Measurements from ENCODE around the gene LCN6. TPM values are rescaled to one million over a fixed set of nuclear protein-coding genes. Genes with fewer than 3 reads are reported as not detected.
"Not testable (repeated sequence)": the region's sequence is repeated elsewhere in the genome, so short reads cannot be mapped to it uniquely, and the experiment has no call there.

LCN6 gene
- total RNA-seq, 1 donor from 2014 or later, result 17.9 TPM

DNA sequence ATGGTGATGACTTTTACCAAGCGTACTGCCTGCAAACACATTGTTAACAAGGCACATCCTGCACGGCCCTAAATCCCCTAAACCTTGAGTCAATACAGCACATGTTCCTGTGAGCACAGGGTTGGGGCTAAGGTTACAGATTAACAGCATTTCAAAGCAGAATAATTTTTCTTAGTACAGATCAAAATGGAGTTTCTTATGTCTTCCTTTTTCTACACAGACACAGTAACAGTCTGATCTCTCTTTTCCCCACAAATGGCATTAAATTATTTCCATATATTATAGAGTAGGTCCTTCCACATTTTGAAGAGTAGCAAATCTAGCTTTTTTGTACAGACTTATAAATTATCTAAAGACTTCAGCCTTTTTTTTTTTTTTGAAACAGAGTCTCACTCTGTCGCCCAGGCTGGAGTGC is 41.2 kb upstream of the LCN6 start:
- Histone ChIP-seq H3K4me1 (peaks cover 26% of the 10 kb centered on the region), H3K9me3 (no peaks in the 10 kb centered on the region), H3K4me3 (no peak overlapping the region), H3K27me3 (no peaks in the 10 kb centered on the region), H3K27ac (no peak overlapping the region), H3K36me3 (no peaks in the 10 kb centered on the region)
- DNase-seq (ENCODE audit: extremely low spot score in 2 of 2), result no peak
- TF ChIP-seq POLR2A (IDR thresholded peaks at IDR 0.05) (no peak), POLR2AphosphoS5 (IDR thresholded peaks at IDR 0.05; ENCODE audit: insufficient read depth in 1 of 2, low read depth in 1 of 2) (no peak)
- TF ChIP-seq, protein P1, sequence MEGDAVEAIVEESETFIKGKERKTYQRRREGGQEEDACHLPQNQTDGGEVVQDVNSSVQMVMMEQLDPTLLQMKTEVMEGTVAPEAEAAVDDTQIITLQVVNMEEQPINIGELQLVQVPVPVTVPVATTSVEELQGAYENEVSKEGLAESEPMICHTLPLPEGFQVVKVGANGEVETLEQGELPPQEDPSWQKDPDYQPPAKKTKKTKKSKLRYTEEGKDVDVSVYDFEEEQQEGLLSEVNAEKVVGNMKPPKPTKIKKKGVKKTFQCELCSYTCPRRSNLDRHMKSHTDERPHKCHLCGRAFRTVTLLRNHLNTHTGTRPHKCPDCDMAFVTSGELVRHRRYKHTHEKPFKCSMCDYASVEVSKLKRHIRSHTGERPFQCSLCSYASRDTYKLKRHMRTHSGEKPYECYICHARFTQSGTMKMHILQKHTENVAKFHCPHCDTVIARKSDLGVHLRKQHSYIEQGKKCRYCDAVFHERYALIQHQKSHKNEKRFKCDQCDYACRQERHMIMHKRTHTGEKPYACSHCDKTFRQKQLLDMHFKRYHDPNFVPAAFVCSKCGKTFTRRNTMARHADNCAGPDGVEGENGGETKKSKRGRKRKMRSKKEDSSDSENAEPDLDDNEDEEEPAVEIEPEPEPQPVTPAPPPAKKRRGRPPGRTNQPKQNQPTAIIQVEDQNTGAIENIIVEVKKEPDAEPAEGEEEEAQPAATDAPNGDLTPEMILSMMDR (IDR thresholded peaks at IDR 0.05), result no peak
- intact Hi-C loops (cut with DNase I), result no loop called here

DNA sequence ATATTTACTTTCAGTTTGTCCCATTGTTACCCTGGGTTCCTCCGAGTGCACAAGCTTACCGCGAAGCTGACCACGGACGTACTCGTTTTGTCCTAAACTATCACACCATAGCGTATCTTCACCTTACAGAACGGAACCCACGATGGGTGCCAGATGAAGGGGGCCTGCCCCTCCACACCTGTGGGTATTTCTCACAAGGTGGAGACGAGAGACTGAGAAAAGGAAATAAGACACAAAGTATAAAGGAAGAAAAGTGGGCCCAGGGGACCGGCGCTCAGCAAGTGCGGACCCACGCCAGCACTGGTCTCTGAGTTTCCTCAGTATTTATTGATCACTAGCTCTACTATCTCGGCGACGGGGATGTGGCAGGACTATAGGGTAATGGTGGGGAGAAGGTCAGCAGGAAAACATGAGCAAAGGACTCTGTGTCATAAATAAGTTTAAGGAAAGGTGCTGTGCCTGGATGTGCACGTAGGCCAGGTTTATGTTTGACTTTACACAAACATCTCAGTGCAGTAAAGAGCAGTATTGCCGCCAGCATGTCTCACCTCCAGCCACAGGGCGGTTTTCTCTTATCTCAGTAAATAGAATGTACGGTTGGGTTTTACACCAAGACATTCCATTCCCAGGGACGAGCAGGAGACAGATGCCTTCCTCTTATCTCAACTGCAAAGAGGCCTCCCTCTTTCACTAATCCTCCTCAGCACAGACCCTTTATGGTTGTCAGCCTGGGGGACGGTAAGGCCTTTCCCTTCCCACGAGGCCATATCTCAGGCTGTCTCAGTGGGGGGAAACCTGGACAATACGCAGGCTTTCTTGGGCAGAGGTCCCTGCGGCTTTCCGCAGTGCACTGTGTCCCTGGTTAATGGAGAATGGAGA is 40.6 kb upstream of the LCN6 start:
- H3K27me3 ChIP-seq; H3K9me3 ChIP-seq; H3K27ac ChIP-seq; DNase-seq (ENCODE audit: extremely low spot score in 2 of 2); H3K36me3 ChIP-seq; intact Hi-C loops (cut with DNase I); H3K4me3 ChIP-seq: not testable (repeated sequence)
- H3K4me1 ChIP-seq, result peaks cover 26% of the 10 kb centered on the region

DNA sequence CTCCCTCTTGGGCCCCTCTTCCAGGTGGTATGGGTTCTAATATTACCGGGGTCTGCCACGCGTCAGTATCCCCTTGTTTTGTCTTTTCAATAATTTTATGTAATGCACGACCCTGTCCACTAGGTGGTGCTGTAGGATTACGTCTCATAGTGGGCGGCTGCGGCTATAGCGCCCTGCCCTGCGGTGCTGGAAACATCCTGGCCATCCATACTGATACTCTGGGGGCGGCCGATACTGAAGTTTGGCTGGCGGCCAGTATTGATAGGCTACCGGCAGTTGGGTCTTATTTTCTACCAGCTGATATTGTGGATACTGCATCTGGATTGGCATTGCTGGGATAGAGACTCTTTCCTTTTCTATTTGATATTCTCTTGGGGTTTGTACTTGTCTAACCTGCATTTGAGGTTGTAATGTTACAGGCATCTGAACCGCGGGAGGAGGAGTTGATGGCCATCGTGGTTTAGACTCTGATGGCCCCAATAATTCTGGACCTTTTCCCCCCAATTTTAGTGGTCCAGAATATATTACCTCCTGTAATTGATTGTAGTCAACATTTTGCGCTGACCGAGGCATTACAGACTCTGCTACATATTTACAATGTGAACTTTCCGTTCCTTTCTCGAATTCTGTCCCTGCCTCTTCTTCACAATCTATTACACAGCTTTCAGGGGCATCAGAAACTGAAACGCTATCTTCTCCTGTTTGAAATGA is 39.5 kb upstream of the LCN6 start:
- intact Hi-C loops (cut with DNase I), result no loop called here

DNA sequence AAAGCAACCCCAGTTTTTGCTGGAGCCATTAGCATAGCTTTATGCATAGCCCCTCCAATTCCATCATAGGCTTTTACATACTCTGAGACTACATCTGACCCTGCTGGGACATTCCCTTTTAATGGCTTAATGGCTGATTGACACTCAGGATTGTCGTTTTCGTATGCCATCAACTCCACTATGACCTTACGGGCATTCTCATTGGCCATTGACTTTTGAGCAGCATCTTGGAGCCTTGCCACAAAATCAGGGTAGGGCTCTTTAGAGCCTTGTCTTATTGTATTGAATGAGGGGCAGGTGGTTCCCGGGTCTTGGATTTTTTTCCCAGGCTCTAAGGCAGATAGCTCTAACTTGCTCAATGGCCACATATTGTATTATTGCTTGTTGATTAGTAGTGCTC is 38.7 kb upstream of the LCN6 start:
- H3K27ac ChIP-seq; H3K36me3 ChIP-seq; H3K27me3 ChIP-seq; DNase-seq (ENCODE audit: extremely low spot score in 2 of 2); H3K9me3 ChIP-seq; H3K4me3 ChIP-seq; intact Hi-C loops (cut with DNase I): not testable (repeated sequence)
- peaks cover 16% of the 10 kb centered on the region for H3K4me1 ChIP-seq

More for the DNA sequence above, 39.5 kb upstream of the LCN6 start:
- no peak for DNase-seq (ENCODE audit: extremely low spot score in 2 of 2)
- Histone ChIP-seq H3K36me3 (no peaks in the 10 kb centered on the region), H3K27me3 (no peaks in the 10 kb centered on the region), H3K9me3 (no peaks in the 10 kb centered on the region), H3K4me3 (no peak overlapping the region), H3K4me1 (peaks cover 24% of the 10 kb centered on the region), H3K27ac (no peak overlapping the region)
- TF ChIP-seq POLR2A (IDR thresholded peaks at IDR 0.05) (no peak), POLR2AphosphoS5 (IDR thresholded peaks at IDR 0.05; ENCODE audit: insufficient read depth in 1 of 2, low read depth in 1 of 2) (peak in 1 of 2 donors; percentile 21)
- TF ChIP-seq, protein P1 (IDR thresholded peaks at IDR 0.05), result peak; percentile 83 to 95 (median 90)

DNA sequence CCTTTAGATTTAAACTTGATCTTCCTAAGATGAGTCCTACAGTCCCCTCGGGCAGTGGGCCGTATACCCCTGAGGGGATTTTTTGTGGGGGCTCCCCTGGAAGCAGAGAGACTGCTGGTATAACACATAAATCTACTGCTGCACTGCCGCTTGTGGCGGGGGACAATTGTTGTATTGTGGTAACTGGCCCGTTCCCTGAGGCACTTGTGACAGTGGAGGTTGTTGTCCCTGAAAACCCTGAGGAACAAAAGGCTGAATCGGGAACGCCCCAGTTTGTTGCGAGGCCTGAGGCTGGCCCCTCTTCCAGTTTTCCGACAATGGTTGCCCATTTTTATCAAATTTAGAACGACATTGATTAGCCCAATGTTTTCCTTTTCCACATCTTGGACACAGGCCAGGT is 38.1 kb upstream of the LCN6 start:
- Histone ChIP-seq H3K4me1 (peaks cover 10% of the 10 kb centered on the region), H3K27ac (no peak overlapping the region)
- intact Hi-C loops (cut with DNase I), result no loop called here

DNA sequence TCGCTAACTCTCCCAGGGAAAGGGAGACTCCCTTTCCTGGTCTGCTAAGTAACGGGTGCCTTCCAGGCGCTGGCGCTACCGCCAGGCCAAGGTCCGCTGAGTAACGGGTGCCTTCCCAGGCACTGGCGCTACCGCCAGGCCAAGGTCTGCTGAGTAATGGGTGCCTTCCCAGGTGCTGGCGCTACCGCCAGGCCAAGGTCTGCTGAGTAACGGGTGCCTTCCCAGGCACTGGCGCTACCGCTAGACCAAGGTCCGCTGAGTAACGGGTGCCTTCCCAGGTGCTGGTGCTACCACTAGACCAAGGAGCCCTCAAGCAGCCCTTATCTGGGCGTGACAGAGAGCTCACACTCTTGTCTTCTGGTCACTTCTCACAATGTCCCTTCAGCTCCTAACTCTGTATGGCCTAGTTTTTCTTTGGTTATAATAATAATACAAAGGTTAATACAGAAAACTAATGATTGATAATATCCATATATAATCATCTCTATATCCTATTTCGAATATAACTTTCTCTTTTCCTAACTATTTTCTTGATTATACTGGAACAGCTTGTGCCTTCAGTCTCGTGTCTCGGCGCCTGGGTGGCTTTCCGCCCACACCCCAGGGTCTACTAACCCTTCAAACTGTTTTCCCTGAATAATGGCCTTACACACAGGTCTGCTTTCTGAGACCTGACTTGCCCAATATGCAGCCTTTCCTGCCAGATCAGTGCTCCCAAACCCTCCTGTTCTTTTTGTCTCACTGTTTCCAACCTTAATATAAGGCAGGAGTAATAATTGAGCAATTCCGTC is 37.4 kb upstream of the LCN6 start:
- H3K4me1 ChIP-seq; H3K27ac ChIP-seq; H3K4me3 ChIP-seq; DNase-seq (ENCODE audit: extremely low spot score in 2 of 2); H3K9me3 ChIP-seq; H3K36me3 ChIP-seq; H3K27me3 ChIP-seq; intact Hi-C loops (cut with DNase I): not testable (repeated sequence)

More for the DNA sequence above, 38.1 kb upstream of the LCN6 start:
- Histone ChIP-seq H3K27me3 (no peaks in the 10 kb centered on the region), H3K36me3 (no peaks in the 10 kb centered on the region), H3K9me3 (no peaks in the 10 kb centered on the region), H3K4me3 (no peak overlapping the region)
- TF ChIP-seq POLR2AphosphoS5 (IDR thresholded peaks at IDR 0.05; ENCODE audit: insufficient read depth in 1 of 2, low read depth in 1 of 2), result no peak
- TF ChIP-seq, protein P1 (IDR thresholded peaks at IDR 0.05), result no peak
- no peak for TF ChIP-seq POLR2A (IDR thresholded peaks at IDR 0.05)
- no peak for DNase-seq (ENCODE audit: extremely low spot score in 2 of 2)
